DND-41 (cell line): ENCODE data around the gene ST6GALNAC5.

ENCODE experiments used
- EZH2 ChIP-seq: IDR thresholded peaks from 3 replicates; pipeline ENCODE4 v1.6.1; 2012; ENCODE audit warnings: borderline replicate concordance, low read depth, mild to moderate bottlenecking, moderate library complexity, low read length, inconsistent platforms; ENCODE audit not compliant: severe bottlenecking
- TF ChIP-seq, protein P1 (sequence below): IDR thresholded peaks from 2 replicates; pipeline ENCODE4 v1.5.1; 2012; ENCODE audit warnings: borderline replicate concordance, low read length, moderate library complexity, mild to moderate bottlenecking; ENCODE audit not compliant: poor library complexity, severe bottlenecking; ENCODE audit errors: extremely low read depth

DNA sequence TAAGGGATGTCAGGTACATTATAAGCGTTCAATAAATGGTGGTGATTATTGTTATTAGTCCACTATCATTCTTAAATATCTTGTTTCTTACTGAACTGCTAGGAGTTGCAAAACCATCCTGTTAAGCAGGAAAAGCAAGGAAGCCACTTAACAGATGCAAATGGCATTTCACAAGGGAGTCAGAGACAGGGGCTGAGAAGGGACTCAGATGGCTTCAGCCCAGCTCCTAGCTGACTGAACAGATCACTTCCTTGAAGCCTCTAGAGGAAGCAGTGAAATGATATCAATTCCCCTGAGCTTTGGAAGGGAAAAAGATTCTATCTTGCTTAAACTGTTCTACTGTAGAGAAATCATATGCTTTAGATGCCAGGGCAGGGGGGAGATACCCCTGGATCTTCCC is 151.5 kb downstream of the ST6GALNAC5 start:
- TF ChIP-seq, protein P1, sequence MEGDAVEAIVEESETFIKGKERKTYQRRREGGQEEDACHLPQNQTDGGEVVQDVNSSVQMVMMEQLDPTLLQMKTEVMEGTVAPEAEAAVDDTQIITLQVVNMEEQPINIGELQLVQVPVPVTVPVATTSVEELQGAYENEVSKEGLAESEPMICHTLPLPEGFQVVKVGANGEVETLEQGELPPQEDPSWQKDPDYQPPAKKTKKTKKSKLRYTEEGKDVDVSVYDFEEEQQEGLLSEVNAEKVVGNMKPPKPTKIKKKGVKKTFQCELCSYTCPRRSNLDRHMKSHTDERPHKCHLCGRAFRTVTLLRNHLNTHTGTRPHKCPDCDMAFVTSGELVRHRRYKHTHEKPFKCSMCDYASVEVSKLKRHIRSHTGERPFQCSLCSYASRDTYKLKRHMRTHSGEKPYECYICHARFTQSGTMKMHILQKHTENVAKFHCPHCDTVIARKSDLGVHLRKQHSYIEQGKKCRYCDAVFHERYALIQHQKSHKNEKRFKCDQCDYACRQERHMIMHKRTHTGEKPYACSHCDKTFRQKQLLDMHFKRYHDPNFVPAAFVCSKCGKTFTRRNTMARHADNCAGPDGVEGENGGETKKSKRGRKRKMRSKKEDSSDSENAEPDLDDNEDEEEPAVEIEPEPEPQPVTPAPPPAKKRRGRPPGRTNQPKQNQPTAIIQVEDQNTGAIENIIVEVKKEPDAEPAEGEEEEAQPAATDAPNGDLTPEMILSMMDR: no peak
- TF ChIP-seq EZH2: no peak
